CD4-positive, alpha-beta T cell (primary cell): ENCODE results near the gene MTARC1. TPM values are rescaled to one million over a fixed set of nuclear protein-coding genes. Genes with fewer than 3 reads are reported as not detected.

Source experiments
- ATAC-seq: fragments of 200-7000 bp; cut with Tn5 transposase; one replicate; pipeline ENCODE4 v1.10.0; 2022; ENCODE audit warnings: mild to moderate bottlenecking; ENCODE audit not compliant: poor library complexity
- CTCF ChIA-PET: fragments of 350-600 bp; sonication (Branson Sonifier 250); formaldehyde crosslinking; loops from one replicate; lab custom pipeline; 2021; ENCODE audit warnings: antibody characterized with exemption, inconsistent platforms; lab: Charles Lee
- POLR2A ChIA-PET: fragments of 350-600 bp; sonication (Branson Sonifier 250); formaldehyde crosslinking; loops from one replicate; lab custom pipeline; 2021; ENCODE audit warnings: antibody characterized with exemption, inconsistent platforms; lab: Charles Lee
- DNase-seq, 14 experiments: peaks; one replicate each; pipeline ENCODE4 v3.0.0-alpha.2; 2013 to 2020; ENCODE audit warnings: mixed read lengths in 2 of 14
- H3K27ac ChIP-seq, 2 donors: one replicate each; pipeline versions ENCODE4 v1.5.1 to v1.7.0; 2013; ENCODE audit warnings: low read length in 2 of 2, low read depth in 1 of 2, mild to moderate bottlenecking in 1 of 2
- H3K27me3 ChIP-seq, 2 experiments: 1 replicate in 1 of 2; 2 replicates in 1 of 2; pipeline versions ENCODE4 v1.6.1 to v1.7.0; 2013; ENCODE audit warnings: low read length in 2 of 2, control low read depth in 1 of 2, mild to moderate bottlenecking in 1 of 2, moderate library complexity in 1 of 2; ENCODE audit not compliant: insufficient read depth in 2 of 2, control insufficient read depth in 1 of 2
- H3K36me3 ChIP-seq: one replicate; pipeline ENCODE4 v1.6.1; 2013; ENCODE audit warnings: low read length, control low read depth; ENCODE audit not compliant: insufficient read depth
- H3K4me1 ChIP-seq: one replicate; pipeline ENCODE4 v1.6.1; 2013; ENCODE audit warnings: low read length, control low read depth; ENCODE audit not compliant: insufficient read depth
- H3K4me3 ChIP-seq: one replicate; pipeline ENCODE4 v1.5.1; 2013; ENCODE audit warnings: mild to moderate bottlenecking, low read length, moderate library complexity
- H3K9me3 ChIP-seq, 2 experiments: 1 replicate in 1 of 2; 2 replicates in 1 of 2; pipeline versions ENCODE4 v1.6.1 to v1.7.0; 2013; ENCODE audit warnings: low read length in 2 of 2, mild to moderate bottlenecking in 2 of 2, control low read depth in 1 of 2, moderate library complexity in 1 of 2; ENCODE audit not compliant: control insufficient read depth in 1 of 2, insufficient read depth in 1 of 2
- H3K27ac Mint-ChIP-seq: one replicate; pipeline ENCODE4 v1.8.0; 2020; ENCODE audit warnings: mixed read lengths
- H3K27me3 Mint-ChIP-seq: one replicate; pipeline ENCODE4 v1.8.0; 2021; ENCODE audit warnings: mixed read lengths
- H3K36me3 Mint-ChIP-seq: one replicate; pipeline ENCODE4 v1.8.0; 2021; ENCODE audit warnings: low read depth, mixed read lengths
- H3K4me1 Mint-ChIP-seq: one replicate; pipeline ENCODE4 v1.8.0; 2021; ENCODE audit warnings: low read depth, mixed read lengths
- H3K4me3 Mint-ChIP-seq: one replicate; pipeline ENCODE4 v1.8.0; 2020; ENCODE audit warnings: mild to moderate bottlenecking, mixed read lengths
- H3K9me3 Mint-ChIP-seq: one replicate; pipeline ENCODE4 v1.8.0; 2020; ENCODE audit warnings: mixed read lengths
- intact Hi-C, 2 experiments: fragments of 100-400 bp; cut with DNase I in 1 of 2; cut with micrococcal nuclease in 1 of 2; formaldehyde crosslinking; loops; one replicate each; pipeline versions ENCODE4 v1.15.1 to v1.9.0; 2023 to 2025; cut with DNase I, micrococcal nuclease
- total RNA-seq, 174 experiments: library from RNA in 2 of 174; stranded (reverse) in 2 of 174; gene quantifications; one replicate each; pipeline ENCODE4 v1.2.3 and lab custom pipeline; 2021 to 2026
- TF ChIP-seq, protein P1 (sequence below): fragments of 200-600 bp; IDR thresholded peaks from one replicate; pipeline ENCODE4 v1.8.0; 2022; ENCODE audit warnings: antibody characterized with exemption, mild to moderate bottlenecking

Gene MTARC1
- total RNA-seq, 2 experiments from 2014 or later, result not detected

- Mint-ChIP-seq H3K4me1 (no peaks in the 10 kb centered on the region), H3K27ac (no peak overlapping the region), H3K4me3 (no peak overlapping the region), H3K9me3 (no peaks in the 10 kb centered on the region), H3K36me3 (no peaks in the 10 kb centered on the region), H3K27me3 (peaks cover 10% of the 10 kb centered on the region)
- no peak for DNase-seq
- peaks cover 10 to 13% of the 10 kb centered on the region in 2 experiments for H3K27me3 ChIP-seq
- H3K27ac ChIP-seq, result no peak overlapping the region
- H3K4me3 ChIP-seq, result no peak overlapping the region
- CTCF ChIA-PET, result no interaction called here
- intact Hi-C loops, result no loop called here
- no peak for ATAC-seq
- no peaks in the 10 kb centered on the region for H3K9me3 ChIP-seq
- POLR2A ChIA-PET, result no interaction called here
- no peaks in the 10 kb centered on the region for H3K36me3 ChIP-seq
- H3K4me1 ChIP-seq, result no peaks in the 10 kb centered on the region
- TF ChIP-seq, protein P1, sequence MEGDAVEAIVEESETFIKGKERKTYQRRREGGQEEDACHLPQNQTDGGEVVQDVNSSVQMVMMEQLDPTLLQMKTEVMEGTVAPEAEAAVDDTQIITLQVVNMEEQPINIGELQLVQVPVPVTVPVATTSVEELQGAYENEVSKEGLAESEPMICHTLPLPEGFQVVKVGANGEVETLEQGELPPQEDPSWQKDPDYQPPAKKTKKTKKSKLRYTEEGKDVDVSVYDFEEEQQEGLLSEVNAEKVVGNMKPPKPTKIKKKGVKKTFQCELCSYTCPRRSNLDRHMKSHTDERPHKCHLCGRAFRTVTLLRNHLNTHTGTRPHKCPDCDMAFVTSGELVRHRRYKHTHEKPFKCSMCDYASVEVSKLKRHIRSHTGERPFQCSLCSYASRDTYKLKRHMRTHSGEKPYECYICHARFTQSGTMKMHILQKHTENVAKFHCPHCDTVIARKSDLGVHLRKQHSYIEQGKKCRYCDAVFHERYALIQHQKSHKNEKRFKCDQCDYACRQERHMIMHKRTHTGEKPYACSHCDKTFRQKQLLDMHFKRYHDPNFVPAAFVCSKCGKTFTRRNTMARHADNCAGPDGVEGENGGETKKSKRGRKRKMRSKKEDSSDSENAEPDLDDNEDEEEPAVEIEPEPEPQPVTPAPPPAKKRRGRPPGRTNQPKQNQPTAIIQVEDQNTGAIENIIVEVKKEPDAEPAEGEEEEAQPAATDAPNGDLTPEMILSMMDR, result no peak
These were observed 5.2 kb downstream of the MTARC1 start for GRCh38 chr1:220791956-220792355.

- H3K36me3 ChIP-seq, result no peaks in the 10 kb centered on the region
- CTCF ChIA-PET, result no interaction called here
- H3K9me3 ChIP-seq, result no peaks in the 10 kb centered on the region
- intact Hi-C loops, result no loop called here
- H3K4me3 ChIP-seq, result no peak overlapping the region
- H3K27me3 ChIP-seq, result peaks cover 0 to 3% of the 10 kb centered on the region in 2 experiments
- Mint-ChIP-seq H3K4me1 (no peaks in the 10 kb centered on the region), H3K27ac (no peak overlapping the region), H3K27me3 (no peaks in the 10 kb centered on the region), H3K4me3 (no peak overlapping the region), H3K9me3 (no peaks in the 10 kb centered on the region), H3K36me3 (no peaks in the 10 kb centered on the region)
- no peak for DNase-seq
- H3K27ac ChIP-seq, result no peak overlapping the region
- H3K4me1 ChIP-seq, result no peaks in the 10 kb centered on the region
- TF ChIP-seq, protein P1, result no peak
- POLR2A ChIA-PET, result no interaction called here
- no peak for ATAC-seq
These were observed 9.8 kb downstream of the MTARC1 start for GRCh38 chr1:220796530-220796929.

- Histone ChIP-seq H3K36me3 (no peaks in the 10 kb centered on the region), H3K4me3 (no peak overlapping the region), H3K4me1 (no peaks in the 10 kb centered on the region), H3K9me3 (no peaks in the 10 kb centered on the region), H3K27me3 (peaks cover 0 to 3% of the 10 kb centered on the region in 2 experiments), H3K27ac (no peak overlapping the region)
- DNase-seq (no peak), ATAC-seq (no peak)
- TF ChIP-seq, protein P1, result no peak
- ChIA-PET CTCF (no interaction called here), POLR2A (no interaction called here)
- intact Hi-C loops, result no loop called here
- Mint-ChIP-seq H3K27me3 (peaks cover 3% of the 10 kb centered on the region), H3K4me3 (no peak overlapping the region), H3K36me3 (no peaks in the 10 kb centered on the region), H3K27ac (no peak overlapping the region), H3K9me3 (no peaks in the 10 kb centered on the region), H3K4me1 (no peaks in the 10 kb centered on the region)
These were observed 10.3 kb downstream of the MTARC1 start for GRCh38 chr1:220797044-220797443.
